H1 (cell line): ENCODE data around the gene JOSD1.

Experiments used
- HDAC6 ChIP-seq: IDR thresholded peaks from one replicate; pipeline ENCODE4 v1.7.1; 2012; ENCODE audit warnings: low read depth, mild to moderate bottlenecking, inconsistent platforms, low read length, moderate library complexity
- MAFK ChIP-seq: IDR thresholded peaks from 2 replicates; pipeline ENCODE4 v1.6.1; 2012; ENCODE audit warnings: low read depth, mild to moderate bottlenecking, improper control_type of control experiment, low read length
- POLR2A ChIP-seq, 2 experiments: IDR thresholded peaks; 1 replicate in 1 of 2; 2 replicates in 1 of 2; pipeline ENCODE4 v1.6.1; 2011; ENCODE audit warnings: low read depth in 2 of 2, low read length in 2 of 2, mild to moderate bottlenecking in 2 of 2; ENCODE audit errors: control extremely low read depth in 1 of 2
- POU5F1 ChIP-seq: IDR thresholded peaks from 2 replicates; pipeline ENCODE4 v1.6.1; 2011; ENCODE audit warnings: low read depth, mild to moderate bottlenecking, low read length, moderate library complexity
- RXRA ChIP-seq: IDR thresholded peaks from 2 replicates; pipeline ENCODE4 v1.6.1; 2011; ENCODE audit warnings: low read depth, mild to moderate bottlenecking, low read length, moderate library complexity; ENCODE audit not compliant: insufficient read depth
- SIN3A ChIP-seq, 2 experiments: IDR thresholded peaks in 1 of 2; conservative IDR thresholded peaks in 1 of 2; 2 replicates each; pipeline ENCODE4 v1.6.1; 2011 to 2012; ENCODE audit warnings: low read length in 2 of 2, improper control_type of control experiment in 1 of 2, low read depth in 1 of 2, mild to moderate bottlenecking in 1 of 2
- SP1 ChIP-seq: IDR thresholded peaks from 2 replicates; pipeline ENCODE4 v1.6.1; 2011; ENCODE audit warnings: low read depth, low read length
- TEAD4 ChIP-seq: IDR thresholded peaks from 2 replicates; pipeline ENCODE4 v1.6.1; 2012; ENCODE audit warnings: low read depth, low read length, inconsistent platforms, mixed read lengths
- TF ChIP-seq, protein P1 (sequence below), 3 experiments: IDR thresholded peaks; 1 replicate in 2 of 3; 2 replicates in 1 of 3; pipeline versions ENCODE4 v1.5.1 to v1.6.1; 2011; ENCODE audit warnings: low read length in 3 of 3, mild to moderate bottlenecking in 3 of 3, inconsistent platforms in 2 of 3, low read depth in 1 of 3, moderate library complexity in 1 of 3; ENCODE audit not compliant: insufficient read depth in 1 of 3; ENCODE audit errors: control extremely low read depth in 1 of 3
- TF ChIP-seq, protein P2 (sequence below): IDR thresholded peaks from 2 replicates; pipeline ENCODE4 v1.6.1; 2012; ENCODE audit warnings: inconsistent platforms
- TF ChIP-seq, protein P3 (sequence below): IDR thresholded peaks from 2 replicates; pipeline ENCODE4 v1.6.1; 2012; ENCODE audit warnings: low read length, inconsistent platforms

DNA sequence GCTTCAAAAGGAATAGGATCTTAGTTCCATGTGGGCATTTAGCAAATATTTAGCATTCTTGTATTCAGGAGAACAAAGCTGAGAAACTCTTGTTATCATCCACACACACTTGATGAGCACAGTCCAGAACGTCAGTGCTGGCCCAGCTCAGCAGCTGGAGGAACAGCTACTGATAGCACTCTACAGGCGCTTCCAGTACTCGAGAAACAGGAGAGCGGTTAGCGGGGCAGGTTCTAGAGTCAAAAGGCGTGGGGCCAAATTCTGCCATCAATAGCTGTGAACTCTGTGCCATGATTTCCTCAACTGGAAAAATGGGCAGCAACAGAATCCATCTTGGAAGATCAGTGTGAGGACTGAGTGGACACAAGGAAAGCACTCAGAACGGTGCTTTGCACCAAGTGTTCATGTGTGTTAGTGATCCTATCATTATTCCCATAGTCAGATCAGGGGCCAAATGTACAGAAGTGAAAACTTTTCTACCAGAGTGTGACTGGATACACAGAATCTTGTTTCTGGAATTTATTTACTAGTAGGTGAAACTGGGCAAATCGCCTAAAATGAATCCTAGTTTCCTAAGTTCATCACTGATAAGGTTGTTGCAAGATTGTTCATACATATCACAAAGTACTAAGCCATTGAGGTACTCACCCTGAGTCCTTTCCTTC, 3.2 kb downstream of the JOSD1 start:
- TF ChIP-seq POLR2A (IDR thresholded peaks at IDR 0.05; ENCODE audit: control extremely low read depth in 1 of 2, low read depth in 2 of 2, low read length in 2 of 2) (no peak), HDAC6 (no peak), SIN3A (conservative IDR thresholded peaks at IDR 0.05 in 1 of 2, IDR thresholded peaks at IDR 0.05 in 1 of 2; ENCODE audit: low read depth in 1 of 2, low read length in 2 of 2) (no peak), RXRA (no peak), POU5F1 (no peak), TEAD4 (no peak), MAFK (no peak), SP1 (no peak)
- TF ChIP-seq, protein P1, sequence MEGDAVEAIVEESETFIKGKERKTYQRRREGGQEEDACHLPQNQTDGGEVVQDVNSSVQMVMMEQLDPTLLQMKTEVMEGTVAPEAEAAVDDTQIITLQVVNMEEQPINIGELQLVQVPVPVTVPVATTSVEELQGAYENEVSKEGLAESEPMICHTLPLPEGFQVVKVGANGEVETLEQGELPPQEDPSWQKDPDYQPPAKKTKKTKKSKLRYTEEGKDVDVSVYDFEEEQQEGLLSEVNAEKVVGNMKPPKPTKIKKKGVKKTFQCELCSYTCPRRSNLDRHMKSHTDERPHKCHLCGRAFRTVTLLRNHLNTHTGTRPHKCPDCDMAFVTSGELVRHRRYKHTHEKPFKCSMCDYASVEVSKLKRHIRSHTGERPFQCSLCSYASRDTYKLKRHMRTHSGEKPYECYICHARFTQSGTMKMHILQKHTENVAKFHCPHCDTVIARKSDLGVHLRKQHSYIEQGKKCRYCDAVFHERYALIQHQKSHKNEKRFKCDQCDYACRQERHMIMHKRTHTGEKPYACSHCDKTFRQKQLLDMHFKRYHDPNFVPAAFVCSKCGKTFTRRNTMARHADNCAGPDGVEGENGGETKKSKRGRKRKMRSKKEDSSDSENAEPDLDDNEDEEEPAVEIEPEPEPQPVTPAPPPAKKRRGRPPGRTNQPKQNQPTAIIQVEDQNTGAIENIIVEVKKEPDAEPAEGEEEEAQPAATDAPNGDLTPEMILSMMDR (IDR thresholded peaks at IDR 0.05; ENCODE audit: control extremely low read depth in 1 of 3, insufficient read depth in 1 of 3, low read depth in 1 of 3, low read length in 3 of 3), result no peak
- TF ChIP-seq, protein P2, sequence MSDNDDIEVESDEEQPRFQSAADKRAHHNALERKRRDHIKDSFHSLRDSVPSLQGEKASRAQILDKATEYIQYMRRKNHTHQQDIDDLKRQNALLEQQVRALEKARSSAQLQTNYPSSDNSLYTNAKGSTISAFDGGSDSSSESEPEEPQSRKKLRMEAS, result no peak
- TF ChIP-seq, protein P3, sequence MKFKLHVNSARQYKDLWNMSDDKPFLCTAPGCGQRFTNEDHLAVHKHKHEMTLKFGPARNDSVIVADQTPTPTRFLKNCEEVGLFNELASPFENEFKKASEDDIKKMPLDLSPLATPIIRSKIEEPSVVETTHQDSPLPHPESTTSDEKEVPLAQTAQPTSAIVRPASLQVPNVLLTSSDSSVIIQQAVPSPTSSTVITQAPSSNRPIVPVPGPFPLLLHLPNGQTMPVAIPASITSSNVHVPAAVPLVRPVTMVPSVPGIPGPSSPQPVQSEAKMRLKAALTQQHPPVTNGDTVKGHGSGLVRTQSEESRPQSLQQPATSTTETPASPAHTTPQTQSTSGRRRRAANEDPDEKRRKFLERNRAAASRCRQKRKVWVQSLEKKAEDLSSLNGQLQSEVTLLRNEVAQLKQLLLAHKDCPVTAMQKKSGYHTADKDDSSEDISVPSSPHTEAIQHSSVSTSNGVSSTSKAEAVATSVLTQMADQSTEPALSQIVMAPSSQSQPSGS, result no peak
